IPS-NIHi7 (cell line): ENCODE data around the gene CDC37.
"Not testable (repeated sequence)": the region's sequence is repeated elsewhere in the genome, so short reads cannot be mapped to it uniquely, and the experiment has no call there.

Experiments
- DNase-seq: peaks from one replicate; pipeline ENCODE4 v3.0.0; 2012; ENCODE audit warnings: mixed read lengths; ENCODE audit errors: extremely low spot score

The CDC37 gene

DNA sequence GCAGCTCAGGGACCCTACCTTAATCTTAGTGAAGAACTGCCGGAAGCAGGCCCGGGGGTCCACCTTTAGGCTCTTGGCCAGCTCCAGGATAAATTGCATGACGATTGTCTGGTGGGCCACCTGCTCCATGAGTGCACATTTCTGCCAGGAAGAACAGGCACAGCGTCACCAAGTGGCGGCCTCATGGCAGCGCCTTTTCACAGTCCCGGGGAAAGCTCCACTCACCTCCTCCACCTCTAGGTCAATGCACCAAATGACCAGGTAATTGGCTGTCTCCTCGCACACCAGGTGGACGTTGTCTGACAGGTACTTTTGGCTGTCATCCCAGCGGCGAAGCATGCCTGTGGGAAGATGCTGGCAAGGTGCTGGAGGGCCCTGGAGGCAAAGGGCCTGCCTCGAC is 8.3 kb downstream of the CDC37 start:
- DNase-seq, result no peak

DNA sequence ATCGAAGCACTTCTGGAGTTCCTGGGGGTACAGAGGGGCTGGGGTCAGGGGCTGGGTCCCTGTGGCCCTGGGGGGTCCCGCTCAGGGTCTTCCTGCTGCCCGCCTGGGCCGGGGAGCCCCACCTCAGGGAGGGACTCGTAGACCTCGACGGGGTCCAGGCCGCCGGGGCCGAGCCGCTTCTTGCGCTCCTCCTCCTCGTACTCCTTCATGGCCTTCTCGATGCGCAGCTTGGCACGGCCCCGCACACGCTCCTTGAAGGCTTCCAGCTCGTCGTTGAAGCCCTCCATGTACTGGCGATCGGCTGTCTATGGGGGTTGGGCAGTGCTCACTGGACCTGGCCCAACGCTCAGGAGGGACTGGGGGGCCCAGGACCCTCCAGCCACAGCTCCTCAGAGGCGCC is 10.2 kb downstream of the CDC37 start:
- DNase-seq, result no peak

DNA sequence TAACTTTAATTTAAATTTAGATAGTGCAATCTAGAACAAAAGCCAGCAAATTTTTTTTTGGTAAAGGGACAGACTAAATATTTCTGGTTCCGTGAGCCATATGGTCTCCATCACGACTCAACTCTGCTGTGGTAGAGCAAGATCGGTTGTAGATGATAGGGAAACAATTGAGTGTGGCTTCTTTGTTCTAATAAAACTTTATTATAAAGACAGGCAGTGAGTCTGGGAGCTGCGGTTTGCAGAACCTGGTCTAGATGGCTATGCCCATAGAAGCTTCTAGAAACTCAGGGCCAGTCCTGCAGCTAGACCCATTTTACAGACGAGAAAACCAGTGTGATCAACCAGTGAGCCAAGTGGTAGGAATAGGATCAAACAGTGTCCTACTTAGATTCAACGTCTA is 11.2 kb downstream of the CDC37 start:
- DNase-seq, result no peak

DNA sequence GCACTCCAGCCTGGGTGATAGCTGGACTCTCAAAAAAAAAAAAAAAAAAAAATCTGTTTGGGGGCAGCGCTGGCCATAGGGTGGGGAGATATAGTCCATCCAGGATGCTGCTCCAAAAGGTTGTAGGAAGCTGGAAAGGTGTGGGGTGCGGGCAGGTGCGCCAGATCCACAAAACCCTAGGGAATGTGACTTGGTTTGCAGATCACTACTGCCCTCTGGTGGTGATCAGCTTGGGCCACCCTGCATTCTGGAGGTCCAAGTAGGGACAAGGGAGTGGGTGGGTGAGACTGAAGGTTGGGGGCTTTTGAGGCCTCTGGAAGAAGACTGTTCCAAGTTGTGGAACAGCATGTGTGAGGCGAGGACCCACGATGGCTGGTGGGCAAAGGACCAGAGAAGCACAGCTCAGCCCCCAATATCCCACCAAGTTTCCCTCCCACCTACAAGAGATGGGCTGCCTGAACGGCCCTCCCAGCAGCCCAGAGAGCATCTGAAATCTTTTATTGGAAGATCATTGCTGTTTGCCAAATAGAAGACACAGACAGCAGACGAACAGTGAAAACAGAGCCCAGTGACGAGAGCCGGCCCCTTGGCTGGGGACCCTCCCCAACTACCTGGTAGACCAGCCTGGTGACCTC is 12.6 kb downstream of the CDC37 start:
- DNase-seq, result peak; percentile 84

DNA sequence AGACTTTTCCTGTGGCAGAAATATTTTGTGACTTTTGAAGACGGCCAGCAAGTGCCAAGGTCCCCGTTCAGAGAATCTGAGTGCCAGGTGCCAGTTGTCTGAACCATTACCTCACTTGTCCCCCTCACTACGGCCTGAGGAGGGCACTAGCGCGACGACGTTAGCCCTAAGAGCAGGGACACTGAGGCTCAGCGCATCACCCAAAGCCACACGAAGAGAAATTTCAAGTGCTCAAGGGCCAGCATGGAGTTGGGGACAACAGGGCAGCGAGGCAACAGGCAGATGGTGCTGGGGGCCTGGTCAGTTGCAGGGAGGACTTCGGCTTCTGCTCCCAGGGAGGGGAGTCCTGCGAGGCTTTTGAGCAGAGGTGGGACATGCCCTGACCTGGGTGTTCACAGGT is 13.5 kb downstream of the CDC37 start:
- peak; percentile 46 for DNase-seq

DNA sequence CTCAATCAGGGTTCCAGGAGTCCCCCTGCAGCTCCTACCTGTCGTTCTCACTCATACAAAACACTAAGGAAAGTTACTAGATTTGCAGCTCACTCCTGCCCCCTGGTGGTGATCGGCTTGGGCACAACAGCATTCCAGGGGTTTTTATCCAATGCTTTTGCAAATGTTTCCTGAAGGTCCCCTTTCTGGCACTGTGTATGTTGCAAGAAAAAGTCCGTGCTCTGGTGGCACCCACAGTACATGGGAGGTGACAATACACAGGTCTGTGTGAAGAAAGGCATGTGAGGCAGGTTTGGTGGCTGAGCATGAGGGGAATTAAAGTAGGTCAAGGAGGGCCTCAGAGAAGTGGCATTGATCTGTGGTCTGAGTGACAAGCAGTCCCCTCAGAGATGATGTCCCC is 14.4 kb downstream of the CDC37 start:
- DNase-seq, result peak; percentile 71

DNA sequence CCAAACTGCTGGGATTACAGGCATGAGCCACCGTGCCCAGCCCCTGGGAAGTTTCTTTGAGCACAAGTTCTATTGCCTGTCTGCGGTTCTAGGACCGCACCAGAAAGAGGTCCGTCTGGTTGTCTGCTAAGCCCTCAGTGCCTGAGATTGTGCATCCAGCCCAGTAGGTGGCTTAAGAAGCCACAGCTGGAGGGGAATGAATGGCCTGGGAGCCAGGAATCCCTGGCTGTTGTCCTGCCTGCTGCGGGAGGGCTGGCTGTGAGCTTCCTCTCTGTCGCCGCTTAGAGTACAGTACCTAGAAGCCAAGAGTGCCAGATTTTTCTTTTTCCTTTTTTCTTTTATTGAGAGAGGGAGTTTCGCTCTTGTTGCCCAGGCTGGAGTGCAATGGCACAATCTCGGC is 18.8 kb downstream of the CDC37 start:
- no peak for DNase-seq

DNA sequence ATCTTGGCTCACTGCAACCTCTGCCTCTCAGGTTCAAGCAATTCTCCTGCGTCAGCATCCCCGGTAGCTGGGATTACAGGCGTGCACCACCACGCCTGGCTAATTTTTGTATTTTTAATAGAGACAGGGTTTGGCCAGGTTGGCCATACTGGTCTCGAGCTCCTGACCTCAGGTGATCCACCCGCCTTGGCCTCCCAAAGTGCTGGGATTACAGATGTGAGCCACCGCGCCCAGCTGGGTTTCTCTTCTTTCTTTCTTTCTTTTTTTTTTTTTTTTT is 20.2 kb downstream of the CDC37 start:
- DNase-seq, result not testable (repeated sequence)

DNA sequence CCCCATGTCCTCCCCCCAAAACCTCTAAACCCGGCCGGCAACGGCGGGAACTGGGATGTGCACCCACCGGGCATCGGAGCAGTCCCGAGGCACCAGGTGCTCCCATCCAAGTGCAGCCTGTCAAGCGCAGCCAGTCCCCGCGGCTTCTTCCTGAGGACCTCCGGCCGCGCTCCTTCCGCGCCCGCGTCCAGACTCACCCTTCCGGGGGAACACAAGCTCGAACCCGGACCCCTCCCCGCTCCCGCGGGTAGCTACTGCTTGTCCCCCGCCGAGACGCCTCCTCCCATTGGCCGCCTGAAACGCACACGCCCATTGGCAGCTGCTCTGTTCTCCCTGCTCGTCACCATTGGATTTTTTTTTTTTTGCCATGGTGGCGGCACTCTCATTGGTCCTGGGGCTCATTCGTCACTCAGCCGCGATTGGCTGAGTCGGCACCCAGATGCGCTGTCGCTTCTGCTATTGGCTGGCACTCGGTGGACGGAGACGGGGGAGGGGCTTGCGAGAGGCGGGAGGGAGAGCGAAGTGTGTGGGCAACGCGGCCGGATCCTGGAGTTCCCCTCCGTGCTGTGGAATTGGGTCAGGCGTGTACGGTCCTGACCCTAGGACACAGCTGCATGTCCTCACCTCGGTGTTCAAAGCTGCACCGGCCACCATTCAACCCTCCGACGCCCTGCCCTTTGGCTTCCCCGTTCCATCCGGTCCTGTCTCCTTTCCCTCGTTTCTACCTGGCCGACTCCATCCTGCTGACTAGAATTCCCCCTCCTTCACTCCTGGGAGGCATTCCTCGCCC is 22.8 kb downstream of the CDC37 start, which contains the start of gene TYK2:
TSS of gene TYK2 (minus strand) at position 260 of the 790 bp plus-strand sequence. CDS start 2,166 bp downstream, outside the sequence.
- DNase-seq, result peak; percentile 100

DNA sequence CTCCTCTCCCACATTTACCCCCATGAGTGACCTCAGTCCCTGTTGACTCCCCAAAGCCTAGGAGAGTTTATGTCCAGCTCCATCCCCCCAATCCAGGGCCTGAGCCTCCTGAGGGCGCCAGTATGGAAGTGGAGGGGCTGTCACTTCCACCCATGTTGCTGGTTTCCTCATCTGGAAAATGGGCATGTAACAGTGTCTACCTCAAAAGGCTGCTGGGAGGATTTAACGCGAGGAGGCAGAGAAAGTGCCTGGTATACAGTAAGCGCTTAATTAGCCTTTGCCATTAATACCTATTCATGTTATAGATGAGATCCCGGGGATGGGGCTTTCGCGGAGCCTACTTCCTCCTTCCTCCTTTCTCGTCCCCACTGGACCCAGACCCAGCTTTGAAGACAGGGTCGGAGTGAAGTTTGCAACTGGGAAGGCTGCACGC is 23.4 kb downstream of the CDC37 start:
- DNase-seq, result no peak

DNA sequence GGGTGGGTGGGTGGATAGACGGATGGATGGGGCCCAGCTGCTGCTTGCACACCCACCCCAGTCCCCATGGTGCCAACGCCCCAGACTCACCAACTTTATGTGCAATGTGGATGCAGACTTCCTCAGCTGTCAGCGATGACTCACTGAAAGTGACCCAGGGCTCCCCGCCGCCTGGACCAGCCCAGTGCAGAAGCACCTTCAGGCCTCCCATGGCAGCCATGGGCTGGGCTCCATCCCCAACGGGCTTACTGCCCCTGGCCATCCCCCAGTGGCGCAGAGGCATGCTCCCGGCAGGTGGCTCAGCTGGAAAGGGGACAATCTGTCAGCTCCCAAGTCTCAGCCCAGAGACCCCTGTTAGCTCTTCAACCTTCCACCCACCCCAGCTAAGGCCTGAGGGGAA is 25.2 kb downstream of the CDC37 start:
- DNase-seq, result no peak

DNA sequence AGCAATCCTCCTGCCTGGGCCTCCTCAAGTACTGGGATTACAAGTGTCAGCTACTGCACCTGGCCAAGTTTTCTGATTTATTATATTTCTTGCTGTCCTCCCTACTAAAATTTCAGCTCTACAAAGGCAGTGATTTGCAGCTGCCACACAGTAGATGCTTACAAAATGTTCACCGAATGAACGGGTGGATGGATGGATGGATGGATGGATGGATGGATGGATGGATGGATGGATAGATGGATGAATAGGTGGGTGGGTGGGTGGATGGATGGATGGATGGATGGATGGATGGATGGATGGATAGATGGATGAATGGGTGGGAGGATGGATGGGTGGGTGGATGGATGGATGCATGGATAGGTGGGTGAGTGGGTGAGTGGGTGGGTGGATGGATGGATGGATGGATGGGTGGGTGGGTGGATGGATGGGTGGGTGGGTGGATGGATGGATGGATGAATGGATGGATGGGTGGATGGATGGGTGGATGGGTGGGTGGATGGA is 26.2 kb downstream of the CDC37 start:
- not testable (repeated sequence) for DNase-seq

DNA sequence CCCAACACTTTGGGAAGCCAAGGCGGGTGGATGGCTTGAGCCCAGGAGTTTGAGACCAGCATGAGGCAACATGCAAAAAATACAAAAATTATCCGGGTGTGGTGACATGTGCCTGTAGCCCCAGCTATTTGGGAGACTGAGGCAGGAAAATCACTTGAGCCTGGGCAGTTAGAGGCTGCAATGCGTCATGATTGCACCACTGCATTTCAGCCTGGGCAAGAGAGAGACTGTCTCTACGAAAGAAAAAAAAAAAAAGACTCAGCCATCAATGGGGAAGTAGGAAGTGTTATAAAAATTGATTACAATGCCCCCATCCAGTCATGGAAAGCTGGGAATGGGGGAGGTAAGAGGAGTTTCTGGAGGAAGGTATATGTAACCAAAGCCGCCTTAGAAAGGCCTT is 28.4 kb downstream of the CDC37 start:
- no peak for DNase-seq

DNA sequence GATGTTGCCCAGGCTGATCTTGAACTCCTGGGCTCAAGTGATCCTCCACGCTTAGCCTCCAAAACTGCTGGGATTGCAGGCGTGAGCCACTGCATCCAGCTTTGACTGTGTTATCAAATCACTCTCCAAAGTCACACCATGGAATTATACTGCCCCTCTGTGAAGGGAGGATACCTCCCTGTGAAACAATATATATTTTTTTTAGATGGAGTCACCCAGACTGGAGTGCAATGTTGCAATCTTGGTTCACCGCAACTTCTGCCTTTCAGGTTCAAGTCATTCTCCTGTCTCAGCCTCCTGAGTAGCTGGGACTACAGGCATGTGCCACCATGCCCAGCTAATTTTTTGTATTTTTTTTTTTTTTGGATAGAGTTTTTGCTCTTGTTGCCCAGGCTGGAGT is 30.7 kb downstream of the CDC37 start:
- DNase-seq, result no peak

DNA sequence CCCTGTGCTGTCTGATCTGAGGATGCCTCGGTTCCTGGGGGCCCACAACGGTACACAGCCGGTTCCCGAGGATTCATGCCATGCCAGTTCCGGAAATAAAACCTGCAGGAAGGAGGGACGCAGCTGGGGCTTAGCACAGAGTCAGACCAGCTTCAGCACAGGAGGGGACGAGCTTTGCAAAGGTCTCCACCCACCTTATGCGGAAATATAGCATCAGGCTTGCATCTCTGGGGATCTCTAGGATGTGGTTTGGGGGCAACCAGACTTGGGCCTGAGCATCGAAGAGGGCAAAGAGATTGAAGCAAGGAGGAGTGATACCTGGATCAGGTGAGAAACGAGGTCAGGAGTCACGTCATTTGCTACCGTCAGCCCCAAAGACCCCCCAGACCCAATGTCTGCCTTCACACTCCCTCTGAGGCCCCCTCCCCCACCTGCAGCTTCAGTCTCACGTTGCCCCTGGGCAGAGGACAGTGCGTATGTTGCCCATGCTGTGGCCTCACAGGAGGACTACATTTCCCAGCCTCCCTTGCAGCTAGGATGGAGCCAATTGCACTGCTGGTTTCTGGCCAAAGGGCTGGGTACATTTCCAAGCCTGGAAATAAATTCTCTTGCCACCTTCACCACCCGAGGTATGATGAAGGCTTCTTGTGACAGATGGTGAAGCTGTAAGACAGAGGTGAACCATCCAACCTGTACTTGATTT is 35.1 kb downstream of the CDC37 start:
- no peak for DNase-seq

DNA sequence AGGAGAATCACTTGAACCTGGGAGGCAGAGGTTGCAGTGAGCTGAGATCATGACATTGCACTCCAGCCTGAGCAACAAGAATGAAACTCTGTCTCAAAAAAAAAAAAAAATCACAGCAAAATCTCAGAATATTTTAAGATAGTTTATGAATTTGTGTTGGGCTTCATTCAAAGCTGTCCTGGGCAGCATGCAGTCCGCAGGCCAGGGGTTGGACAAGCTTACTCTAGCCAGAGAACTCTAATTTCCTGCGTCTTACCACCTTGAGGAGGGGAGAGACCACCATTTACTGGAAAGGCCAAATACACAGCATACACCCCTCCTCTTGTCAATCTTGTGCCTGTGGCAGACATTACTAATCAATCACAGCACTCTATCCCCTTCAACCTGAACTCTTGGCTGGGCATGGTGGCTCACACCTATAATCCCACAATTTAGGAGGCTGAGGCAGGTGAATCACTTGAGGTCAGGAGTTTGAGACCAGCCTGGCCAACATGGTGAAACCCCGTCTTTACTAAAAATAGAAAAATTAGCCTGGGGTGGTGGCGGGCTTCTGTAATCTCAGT is 36.3 kb downstream of the CDC37 start:
- DNase-seq, result not testable (repeated sequence)

DNA sequence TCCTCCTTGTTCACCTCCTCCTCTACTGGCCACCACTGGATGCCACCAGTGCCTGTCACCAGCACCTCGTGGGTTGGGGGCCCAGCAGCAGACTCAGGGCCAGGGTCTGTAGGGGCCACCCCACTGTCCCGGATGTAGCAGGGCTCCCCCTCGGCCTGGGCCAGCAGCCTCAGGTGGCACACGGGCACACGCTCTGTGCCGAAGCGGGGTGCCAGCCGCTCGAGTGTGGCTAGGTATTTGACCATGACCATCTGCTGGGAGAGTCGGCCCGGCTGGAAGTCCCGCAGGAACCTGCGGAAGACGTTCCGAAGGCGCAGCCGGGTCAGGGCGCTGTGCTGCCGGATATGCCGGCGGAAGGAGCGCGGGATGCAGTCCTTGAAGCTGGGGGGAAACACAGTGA is 37.8 kb downstream of the CDC37 start:
- DNase-seq, result no peak

DNA sequence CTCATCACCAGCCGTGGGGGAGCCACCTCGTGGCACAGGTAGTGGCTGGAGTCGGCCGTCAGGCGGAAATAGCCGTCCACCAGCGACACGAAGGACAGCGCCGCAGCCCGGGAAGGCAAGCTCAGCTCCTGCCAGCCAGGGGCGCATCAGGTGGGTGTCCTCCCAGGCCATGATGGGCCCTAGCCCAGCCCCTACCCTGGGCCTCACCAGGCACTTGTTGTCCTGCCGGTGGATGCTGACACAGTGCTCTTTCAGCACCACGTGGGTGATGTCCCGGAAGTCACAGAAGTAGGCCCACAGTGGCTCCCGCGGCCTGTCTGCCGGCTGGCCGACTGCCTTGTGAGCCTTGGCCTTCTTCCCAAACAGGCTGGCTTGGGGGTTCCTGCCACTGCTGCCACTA is 38.7 kb downstream of the CDC37 start:
- no peak for DNase-seq

DNA sequence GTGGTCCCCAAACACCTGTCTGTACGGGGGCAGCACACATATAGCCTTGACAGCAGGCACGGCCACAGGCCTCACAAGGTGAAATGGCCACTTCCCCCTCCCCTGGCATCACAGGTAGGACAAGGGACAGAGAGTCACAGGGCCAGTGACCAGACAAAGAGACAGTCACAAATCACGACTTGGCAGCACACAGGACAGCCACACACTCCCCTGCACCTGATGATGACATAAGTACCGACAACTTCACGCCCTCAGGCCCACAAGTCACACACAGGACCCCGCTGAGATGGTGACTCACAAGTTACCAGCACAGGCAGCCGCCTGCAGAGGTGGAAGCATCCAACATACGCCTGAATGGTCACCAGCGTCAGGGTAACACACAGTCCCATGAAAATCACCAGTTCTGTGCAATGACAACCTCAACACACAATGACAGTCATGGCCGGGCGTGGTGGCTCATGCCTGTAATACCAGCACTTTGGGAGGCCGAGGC is 39.5 kb downstream of the CDC37 start:
- no peak for DNase-seq

DNA sequence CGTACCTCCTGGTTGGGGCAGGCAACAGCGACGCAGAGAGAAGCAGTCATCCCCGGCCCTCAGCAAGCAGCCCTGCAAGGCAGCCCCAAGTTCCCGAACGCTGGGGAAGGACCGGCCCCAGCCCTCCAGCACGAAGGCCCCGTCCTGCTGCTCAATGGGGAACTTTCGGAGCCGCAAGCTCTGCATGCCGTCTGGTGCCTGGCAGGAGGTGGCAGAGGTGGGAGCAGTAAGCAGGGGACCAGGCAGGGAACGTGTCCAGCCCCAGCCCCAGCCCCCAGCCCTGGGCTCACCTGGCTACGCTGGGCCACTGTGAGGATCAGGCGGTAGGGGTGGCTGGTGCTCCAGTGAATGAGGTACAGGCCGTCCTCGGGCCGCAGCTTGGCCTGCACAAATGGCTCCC is 41.1 kb downstream of the CDC37 start:
- no peak for DNase-seq

DNA sequence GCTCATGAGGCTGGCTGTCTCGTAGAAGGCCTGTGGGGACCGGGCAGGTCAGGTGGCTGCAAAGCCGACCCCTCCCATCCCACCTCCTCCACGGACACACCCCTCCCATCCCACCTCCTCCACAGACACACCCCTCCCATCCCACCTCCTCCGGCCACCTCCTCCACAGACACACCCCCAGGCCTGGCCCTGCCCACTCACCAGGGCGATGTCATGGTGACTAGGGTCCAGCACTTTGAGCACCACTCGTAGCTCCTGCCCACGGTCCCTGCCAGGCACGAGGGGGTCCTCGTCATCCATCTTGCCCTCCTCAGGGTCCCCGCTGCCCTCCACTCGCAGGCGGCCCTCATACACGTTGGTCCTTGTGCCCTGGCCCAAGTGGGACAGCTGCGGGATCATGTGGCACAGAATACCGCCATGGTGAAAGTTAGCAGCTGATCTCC is 41.8 kb downstream of the CDC37 start:
- no peak for DNase-seq

DNA sequence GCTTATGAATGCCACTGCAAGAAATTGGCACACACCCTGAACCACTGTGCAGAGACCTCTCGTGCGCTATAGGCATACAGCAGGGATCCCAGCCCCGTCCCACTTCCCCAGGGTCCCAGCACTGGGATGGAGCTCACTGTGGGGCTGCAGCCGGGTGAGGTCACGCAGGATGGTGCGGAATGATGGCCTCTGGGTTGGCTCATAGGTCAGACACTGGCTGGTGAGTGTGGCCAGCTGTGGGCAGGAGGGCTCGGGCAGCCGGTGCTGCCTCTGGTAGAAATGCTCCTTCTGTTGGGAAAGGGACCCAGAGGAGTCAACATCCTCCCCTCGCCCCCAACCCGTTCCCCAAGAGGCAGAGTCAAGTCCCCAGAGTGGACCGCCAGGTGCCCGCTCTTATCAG is 46.9 kb downstream of the CDC37 start:
- DNase-seq, result no peak
